GM12878 (cell line): ENCODE results near the gene GMCL2. TPM values are rescaled to one million over a fixed set of nuclear protein-coding genes. Genes with fewer than 3 reads are reported as not detected.

Experiments
- ATAC-seq: fragments of 200-7000 bp; cut with Tn5 transposase; 3 replicates; pipeline ENCODE4 v1.9.1; 2020; ENCODE audit warnings: mild to moderate bottlenecking, moderate library complexity
- BruUV-seq: library from RNA; stranded (reverse); fragments of 400-500 nt; replicated peaks from 2 replicates; lab custom pipeline; 2021; lab: Mats Ljungman, UMichigan
- CTCF ChIA-PET: fragments of 300-600 bp; sonication (Branson Sonifier 250); formaldehyde crosslinking; extraction: SDS; loops from one replicate; lab custom pipeline; 2021; ENCODE audit warnings: inconsistent platforms; lab: Yijun Ruan, JAX
- POLR2A ChIA-PET: fragments of 350-600 bp; formaldehyde crosslinking; extraction: SDS; loops from one replicate; lab custom pipeline; 2021; ENCODE audit warnings: inconsistent platforms; lab: Charles Lee
- RAD21 ChIA-PET: fragments of 300-600 bp; sonication (Branson Sonifier 250); formaldehyde crosslinking; loops from one replicate; lab custom pipeline; 2023; ENCODE audit warnings: antibody characterized with exemption; ENCODE audit not compliant: unreplicated experiment; lab: Charles Lee
- SMC1A ChIA-PET: fragments of 300-600 bp; sonication (Branson Sonifier 250); formaldehyde crosslinking; loops from one replicate; lab custom pipeline; 2023; ENCODE audit not compliant: unreplicated experiment, uncharacterized antibody; lab: Charles Lee
- DNase-seq: peaks from one replicate; pipeline ENCODE4 v3.0.0-alpha.2; 2011; ENCODE audit warnings: low read depth, low spot score
- FAIRE-seq: peaks from 3 replicates; lab custom pipeline; 2011; peaks lifted over from hg19 to GRCh38; lab: Jason Lieb, UNC
- H2AFZ ChIP-seq: 2 replicates; pipeline ENCODE4 v1.6.0; 2011; ENCODE audit warnings: low read depth, low read length, control low read depth; ENCODE audit not compliant: control insufficient read depth
- H3K27ac ChIP-seq: 2 replicates; pipeline ENCODE4 v1.5.1; 2011; ENCODE audit warnings: control low read depth; ENCODE audit not compliant: control insufficient read depth, insufficient read depth
- H3K27me3 ChIP-seq, 2 experiments: replicated peaks in 1 of 2; 2 replicates each; pipeline versions ENCODE4 v1.6.0 to v1.6.1; 2011; ENCODE audit warnings: low read length in 1 of 2; ENCODE audit not compliant: control insufficient read depth in 2 of 2, insufficient read depth in 2 of 2
- H3K36me3 ChIP-seq, 2 experiments: 2 replicates each; pipeline ENCODE4 v1.5.1; 2011; ENCODE audit warnings: low read length in 1 of 2; ENCODE audit not compliant: control insufficient read depth in 2 of 2, insufficient read depth in 2 of 2
- H3K4me1 ChIP-seq: 2 replicates; pipeline ENCODE4 v1.6.1; 2011; ENCODE audit warnings: mild to moderate bottlenecking, low read length, moderate library complexity, mixed read lengths; ENCODE audit not compliant: control insufficient read depth, insufficient read depth
- H3K4me2 ChIP-seq: 2 replicates; pipeline ENCODE4 v1.6.0; 2011; ENCODE audit warnings: control low read depth; ENCODE audit not compliant: control insufficient read depth, insufficient read depth
- H3K4me3 ChIP-seq: fragments of 200-600 bp; sonication (generic); 2 replicates; pipeline ENCODE4 v1.5.1; 2016
- H3K79me2 ChIP-seq: 2 replicates; pipeline ENCODE4 v1.6.0; 2011; ENCODE audit warnings: low read length; ENCODE audit not compliant: control insufficient read depth, insufficient read depth
- H3K9ac ChIP-seq: 2 replicates; pipeline ENCODE4 v1.8.0; 2011; ENCODE audit warnings: low read length, control low read depth, mixed read lengths; ENCODE audit not compliant: control insufficient read depth, insufficient read depth
- H3K9me3 ChIP-seq: replicated peaks from 3 replicates; pipeline ENCODE4 v1.5.1; 2011; ENCODE audit warnings: mild to moderate bottlenecking, low read length; ENCODE audit not compliant: control insufficient read depth, insufficient read depth
- H4K20me1 ChIP-seq: 2 replicates; pipeline ENCODE4 v1.6.0; 2011; ENCODE audit not compliant: control insufficient read depth, insufficient read depth
- BCL11A ChIP-seq: IDR thresholded peaks from 2 replicates; pipeline ENCODE4 v1.6.1; 2011; ENCODE audit warnings: low read depth, low read length
- BRCA1 ChIP-seq: IDR thresholded peaks from 2 replicates; pipeline ENCODE4 v1.6.1; 2011; ENCODE audit warnings: low read depth, low read length, improper control_type of control experiment
- HDAC2 ChIP-seq: fragments of 200-600 bp; sonication (generic); IDR thresholded peaks from 2 replicates; pipeline ENCODE4 v1.6.1; 2017
- POLR2A ChIP-seq: IDR thresholded peaks from 2 replicates; pipeline ENCODE4 v1.6.1; 2011; ENCODE audit warnings: low read depth, mild to moderate bottlenecking, low read length
- SREBF2 ChIP-seq: IDR thresholded peaks from 2 replicates; pipeline ENCODE4 v1.6.1; 2012; ENCODE audit warnings: mild to moderate bottlenecking, low read length
- USF1 ChIP-seq: IDR thresholded peaks from 2 replicates; pipeline ENCODE4 v1.6.1; 2011; ENCODE audit warnings: borderline replicate concordance, low read depth, mild to moderate bottlenecking, moderate library complexity, mixed read lengths, low read length; ENCODE audit not compliant: insufficient read depth; ENCODE audit errors: extremely low read length
- ZNF274 ChIP-seq: IDR thresholded peaks from one replicate; pipeline ENCODE4 v1.8.0; 2011; ENCODE audit not compliant: insufficient read length, insufficient read depth
- WGBS: methylation state at CpG from one replicate; pipeline ENCODE4 v1.1.6; 2016; ENCODE audit warnings: low lambda C conversion rate; ENCODE audit not compliant: insufficient replicate concordance, insufficient coverage; ENCODE audit errors: missing lambda C conversion rate; 5-methylcytosine and 5-hydroxymethylcytosine counted together
- in situ Hi-C: fragments of 300-500 bp; cut with MboI; formaldehyde crosslinking; loops from 9 replicates; pipeline ENCODE4 v1.14.3; 2018; ENCODE audit warnings: mixed read lengths
- intact Hi-C: fragments of 100-400 bp; cut with micrococcal nuclease; formaldehyde crosslinking; loops from one replicate; pipeline ENCODE4 v1.14.2; 2022; ENCODE audit not compliant: unreplicated experiment
- polyA plus RNA-seq, 11 experiments: library from polyadenylated mRNA; depleted of rRNA in 4 of 11; unstranded in 6 of 11; stranded (reverse) in 5 of 11; fragments of >200 nt; fragmentation: Nextera tagmentation in 4 of 11; fragmentation: Illumina TruSeq in 1 of 11; extraction: Ambion mirVana in 4 of 11; extraction: Trizol in 1 of 11; gene quantifications; 1 replicate in 1 of 11; 2 replicates in 10 of 11; pipeline versions ENCODE4 v1.2.1 to v1.2.3, GENCODE V29; 2011 to 2016; ENCODE audit warnings: inconsistent platforms in 2 of 11, missing spikeins in 2 of 11, low read depth in 1 of 11
- total RNA-seq, 4 experiments: library from RNA; depleted of rRNA in 3 of 4; stranded (reverse); fragments of >200 nt in 3 of 4; fragmentation: Illumina TruSeq in 1 of 4; extraction: Trizol in 1 of 4; gene quantifications; 2 replicates each; pipeline versions ENCODE4 v1.2.1 to v1.2.3, GENCODE V29; 2013 to 2021

The GMCL2 gene
- total and polyA plus RNA-seq, 10 of the 15 experiments (the other 5 are each of a cell fraction or from before 2014, with no cell fraction given): 0.07 TPM; not detected in 9

GRCh38 chr5:178143246-178143645, 43.9 kb downstream of the GMCL2 start (continued):
- no peak for TF ChIP-seq USF1
- no peak for TF ChIP-seq ZNF274
- no peak for TF ChIP-seq BRCA1

GRCh38 chr5:178142642-178143041, 44.5 kb downstream of the GMCL2 start:
- ChIA-PET RAD21 (no interaction called here), SMC1A (interaction anchor here (0.7 kb wide), 1 partner anchor 65 kb away, joined by 3 read pairs; no protein-coding TSS in a partner anchor), CTCF (interaction anchor here (0.6 to 13.8 kb wide), 6 partner anchors 11 to 1600 kb away, joined by 3 to 183 read pairs (median 4); partner anchors contain the start of gene NHP2), POLR2A (interaction anchor here (1.6 kb wide), 1 partner anchor 26 kb away, joined by 4 read pairs; no protein-coding TSS in a partner anchor)
- H3K9ac ChIP-seq: no peak overlapping the region
- peaks cover 25 to 32% of the 10 kb centered on the region in 2 experiments for H3K36me3 ChIP-seq
- FAIRE-seq (no peak), ATAC-seq (no peak), DNase-seq (no peak)
- no peak overlapping the region for H3K4me2 ChIP-seq
- intact Hi-C loops (no loop called here), in situ Hi-C loops (no loop called here)
- H3K79me2 ChIP-seq: no peaks in the 10 kb centered on the region
- H3K27me3 ChIP-seq: no peaks in the 10 kb centered on the region
- H4K20me1 ChIP-seq: no peaks in the 10 kb centered on the region
- TF ChIP-seq POLR2A: peak; percentile 47
- no peak for TF ChIP-seq HDAC2
- no peak for TF ChIP-seq SREBF2
- TF ChIP-seq BCL11A: no peak
- no TSS peak for BruUV-seq
- WGBS: 94% methylated on average over 19 of the region's 20 CpGs
- peaks cover 11% of the 10 kb centered on the region for H3K4me1 ChIP-seq
- H2AFZ ChIP-seq: no peak overlapping the region
- no peaks in the 10 kb centered on the region for H3K9me3 ChIP-seq
- H3K4me3 ChIP-seq: no peak overlapping the region
- H3K27ac ChIP-seq: no peak overlapping the region
